Upper lobe of left lung (tissue), 6 donors: ENCODE measurements around the gene ACTL6A. TPM values are rescaled to one million over a fixed set of nuclear protein-coding genes. Genes with fewer than 3 reads are reported as not detected.

Experiments
- ATAC-seq, 2 donors: fragments of 200-7000 bp; cut with Tn5 transposase; one replicate each; pipeline ENCODE4 v1.9.1; 2022; ENCODE audit warnings: mild to moderate bottlenecking in 2 of 2, moderate library complexity in 2 of 2; ENCODE audit not compliant: low FRiP score in 2 of 2
- DNase-seq, 2 donors: peaks; one replicate each; pipeline ENCODE4 v3.0.0-alpha.2; 2019 to 2020
- H3K27ac ChIP-seq, 4 donors: fragments of 200-600 bp; sonication (generic); one replicate each; pipeline ENCODE4 v1.5.1; 2016 to 2019
- H3K27me3 ChIP-seq, 4 donors: fragments of 200-600 bp; sonication (generic); one replicate each; pipeline ENCODE4 v1.5.1; 2017 to 2019
- H3K36me3 ChIP-seq, 4 donors: fragments of 200-600 bp; sonication (generic); one replicate each; pipeline ENCODE4 v1.5.1; 2016 to 2019
- H3K4me1 ChIP-seq, 4 donors: fragments of 200-600 bp; sonication (generic); one replicate each; pipeline ENCODE4 v1.5.1; 2018 to 2019
- H3K4me3 ChIP-seq, 4 donors: fragments of 200-600 bp; sonication (generic); one replicate each; pipeline ENCODE4 v1.5.1; 2017 to 2019; ENCODE audit warnings: mild to moderate bottlenecking in 2 of 4, moderate library complexity in 1 of 4
- H3K9me3 ChIP-seq, 4 donors: fragments of 200-600 bp; sonication (generic); one replicate each; pipeline ENCODE4 v1.5.1; 2018 to 2019
- EP300 ChIP-seq, 4 donors: sonication (generic); formaldehyde crosslinking; IDR thresholded peaks; one replicate each; pipeline ENCODE4 v1.5.1; 2017; ENCODE audit warnings: antibody characterized with exemption in 4 of 4, control low read depth in 2 of 4
- POLR2A ChIP-seq, 4 donors: fragments of 450-650 bp; IDR thresholded peaks; one replicate each; pipeline ENCODE4 v1.5.1; 2016 to 2017; ENCODE audit warnings: antibody characterized with exemption in 4 of 4, mild to moderate bottlenecking in 2 of 4
- POLR2AphosphoS5 ChIP-seq, 2 donors: sonication (generic); formaldehyde crosslinking; IDR thresholded peaks; one replicate each; pipeline ENCODE4 v1.5.1; 2017; ENCODE audit warnings: antibody characterized with exemption in 2 of 2
- WGBS, 2 donors: methylation state at CpG; one replicate each; pipeline ENCODE4 v1.1.5; 2017 to 2018; 5-methylcytosine and 5-hydroxymethylcytosine counted together
- total RNA-seq, 6 donors: library from RNA; depleted of rRNA in 4 of 6; stranded (reverse); fragments of >200 nt in 4 of 6; gene quantifications; one replicate each; pipeline versions ENCODE4 v1.1.0 to v1.2.1, GENCODE V29; 2016 to 2021
- TF ChIP-seq, protein P1 (sequence below), 6 experiments: fragments of 450-650 bp in 4 of 6; fragments of 200-600 bp in 2 of 6; sonication (generic) in 2 of 6; IDR thresholded peaks; one replicate each; pipeline ENCODE4 v1.5.1; 2016 to 2019; ENCODE audit warnings: antibody characterized with exemption in 6 of 6
- donor health status: DM: no; HTN: no; CAD: no; lungs with moderate emphysema.
- donor health status: DM: no; HTN: yes; CAD: no; lungs with severe emphysema.

Gene ACTL6A
- total RNA-seq, 6 donors from 2014 or later: 17.2 to 47.3 (median 30.7) TPM

DNA sequence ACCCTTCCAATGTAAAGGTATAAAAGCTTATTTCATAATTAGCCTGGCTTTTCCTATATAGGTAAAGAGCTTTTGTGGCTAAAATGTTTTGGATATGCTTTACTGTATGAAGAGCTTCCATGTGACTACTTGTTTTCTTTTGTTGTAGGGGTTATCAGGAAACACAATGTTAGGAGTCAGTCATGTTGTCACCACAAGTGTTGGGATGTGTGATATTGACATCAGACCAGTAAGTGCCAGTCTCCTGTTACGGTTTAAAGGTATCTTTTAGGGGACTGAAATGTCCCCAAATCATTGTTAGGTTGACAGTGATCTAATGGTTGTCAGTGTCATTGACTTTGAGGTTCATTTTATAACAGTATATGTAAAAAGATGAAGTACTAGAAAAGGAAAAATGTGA lies 18.3 kb downstream of the ACTL6A start:
- peaks cover 4 to 84% (median 44%) of the 10 kb centered on the region in 4 donors for H3K36me3 ChIP-seq

DNA sequence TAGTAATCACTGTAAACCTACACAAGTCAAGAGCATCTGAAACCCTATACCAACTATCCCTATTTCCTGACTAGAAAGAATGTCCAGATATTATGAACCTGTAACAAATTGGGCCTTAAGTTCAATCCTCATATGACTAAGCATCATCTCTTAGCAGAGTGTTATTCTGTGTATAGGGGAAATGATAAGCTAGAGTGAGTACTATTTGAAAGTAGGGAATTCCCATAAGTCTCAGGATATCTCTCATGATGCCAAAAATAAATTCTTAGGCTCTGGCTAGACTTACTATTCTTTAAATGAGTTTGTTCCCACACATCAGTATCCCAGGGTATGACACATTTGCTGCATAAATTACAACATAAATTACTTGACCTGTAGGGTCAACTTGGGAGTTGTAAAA lies 26.4 kb downstream of the ACTL6A start:
- peaks cover 37 to 98% (median 73%) of the 10 kb centered on the region in 4 donors for H3K36me3 ChIP-seq
- no peak overlapping the region for H3K4me3 ChIP-seq
- TF ChIP-seq POLR2AphosphoS5 (IDR thresholded peaks at IDR 0.05): no peak
- no peaks in the 10 kb centered on the region for H3K27me3 ChIP-seq
- no peak for DNase-seq
- H3K9me3 ChIP-seq: no peaks in the 10 kb centered on the region
- H3K27ac ChIP-seq: no peak overlapping the region
- no peaks in the 10 kb centered on the region for H3K4me1 ChIP-seq
- ATAC-seq: no peak

More for the DNA sequence above, 18.3 kb downstream of the ACTL6A start:
- H3K9me3 ChIP-seq: no peaks in the 10 kb centered on the region
- ATAC-seq (no peak), DNase-seq (no peak)
- 100% methylated on average over 1 of the region's 1 CpG for WGBS, 2 donors
- no peak overlapping the region for H3K27ac ChIP-seq
- H3K4me1 ChIP-seq: no peaks in the 10 kb centered on the region
- no peaks in the 10 kb centered on the region for H3K27me3 ChIP-seq
- TF ChIP-seq EP300 (IDR thresholded peaks at IDR 0.05) (no peak), POLR2A (IDR thresholded peaks at IDR 0.05) (no peak), POLR2AphosphoS5 (IDR thresholded peaks at IDR 0.05) (no peak)
- TF ChIP-seq, protein P1, sequence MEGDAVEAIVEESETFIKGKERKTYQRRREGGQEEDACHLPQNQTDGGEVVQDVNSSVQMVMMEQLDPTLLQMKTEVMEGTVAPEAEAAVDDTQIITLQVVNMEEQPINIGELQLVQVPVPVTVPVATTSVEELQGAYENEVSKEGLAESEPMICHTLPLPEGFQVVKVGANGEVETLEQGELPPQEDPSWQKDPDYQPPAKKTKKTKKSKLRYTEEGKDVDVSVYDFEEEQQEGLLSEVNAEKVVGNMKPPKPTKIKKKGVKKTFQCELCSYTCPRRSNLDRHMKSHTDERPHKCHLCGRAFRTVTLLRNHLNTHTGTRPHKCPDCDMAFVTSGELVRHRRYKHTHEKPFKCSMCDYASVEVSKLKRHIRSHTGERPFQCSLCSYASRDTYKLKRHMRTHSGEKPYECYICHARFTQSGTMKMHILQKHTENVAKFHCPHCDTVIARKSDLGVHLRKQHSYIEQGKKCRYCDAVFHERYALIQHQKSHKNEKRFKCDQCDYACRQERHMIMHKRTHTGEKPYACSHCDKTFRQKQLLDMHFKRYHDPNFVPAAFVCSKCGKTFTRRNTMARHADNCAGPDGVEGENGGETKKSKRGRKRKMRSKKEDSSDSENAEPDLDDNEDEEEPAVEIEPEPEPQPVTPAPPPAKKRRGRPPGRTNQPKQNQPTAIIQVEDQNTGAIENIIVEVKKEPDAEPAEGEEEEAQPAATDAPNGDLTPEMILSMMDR (IDR thresholded peaks at IDR 0.05): no peak
- H3K4me3 ChIP-seq: no peak overlapping the region

- Histone ChIP-seq H3K36me3 (peaks cover 37 to 98% (median 75%) of the 10 kb centered on the region in 4 donors), H3K4me1 (no peaks in the 10 kb centered on the region), H3K27me3 (no peaks in the 10 kb centered on the region), H3K27ac (no peak overlapping the region), H3K4me3 (no peak overlapping the region), H3K9me3 (no peaks in the 10 kb centered on the region)
- DNase-seq: no peak
- ATAC-seq: no peak
- TF ChIP-seq, protein P1 (IDR thresholded peaks at IDR 0.05): no peak
- TF ChIP-seq EP300 (IDR thresholded peaks at IDR 0.05): no peak
- TF ChIP-seq POLR2AphosphoS5 (IDR thresholded peaks at IDR 0.05): no peak
- TF ChIP-seq POLR2A (IDR thresholded peaks at IDR 0.05): no peak
- 74 to 88% methylated on average over 2 of the region's 2 CpGs for WGBS, 2 donors
These were observed 27.9 kb downstream of the ACTL6A start for GRCh38 chr3:179590669-179591068.

GRCh38 chr3:179591313-179591712 lies 28.6 kb downstream of the ACTL6A start:
- Histone ChIP-seq H3K36me3 (peaks cover 37 to 98% (median 76%) of the 10 kb centered on the region in 4 donors), H3K4me1 (no peaks in the 10 kb centered on the region), H3K4me3 (no peak overlapping the region), H3K27ac (no peak overlapping the region), H3K9me3 (no peaks in the 10 kb centered on the region), H3K27me3 (no peaks in the 10 kb centered on the region)
- TF ChIP-seq, protein P1 (IDR thresholded peaks at IDR 0.05): no peak
- TF ChIP-seq EP300 (IDR thresholded peaks at IDR 0.05) (no peak), POLR2A (IDR thresholded peaks at IDR 0.05) (no peak)
- WGBS, 2 donors: 83 to 85% methylated on average over 1 of the region's 1 CpG
- ATAC-seq (no peak), DNase-seq (no peak)

GRCh38 chr3:179599531-179599930 lies 36.8 kb downstream of the ACTL6A start:
- peaks cover 20 to 83% (median 64%) of the 10 kb centered on the region in 4 donors for H3K36me3 ChIP-seq
- H3K27me3 ChIP-seq: no peaks in the 10 kb centered on the region
- TF ChIP-seq, protein P1 (IDR thresholded peaks at IDR 0.05): no peak
- TF ChIP-seq EP300 (IDR thresholded peaks at IDR 0.05) (no peak), POLR2A (IDR thresholded peaks at IDR 0.05) (no peak), POLR2AphosphoS5 (IDR thresholded peaks at IDR 0.05) (no peak)
- ATAC-seq (no peak), DNase-seq (no peak)
- no peaks in the 10 kb centered on the region for H3K9me3 ChIP-seq
- peaks cover 8 to 13% (median 12%) of the 10 kb centered on the region in 4 donors for H3K4me1 ChIP-seq
- no peak overlapping the region for H3K27ac ChIP-seq
- no peak overlapping the region for H3K4me3 ChIP-seq
- WGBS, 2 donors: 96 to 98% methylated on average over 4 of the region's 4 CpGs
